ENCODE results near the gene FERD3L.

Gene FERD3L

DNA sequence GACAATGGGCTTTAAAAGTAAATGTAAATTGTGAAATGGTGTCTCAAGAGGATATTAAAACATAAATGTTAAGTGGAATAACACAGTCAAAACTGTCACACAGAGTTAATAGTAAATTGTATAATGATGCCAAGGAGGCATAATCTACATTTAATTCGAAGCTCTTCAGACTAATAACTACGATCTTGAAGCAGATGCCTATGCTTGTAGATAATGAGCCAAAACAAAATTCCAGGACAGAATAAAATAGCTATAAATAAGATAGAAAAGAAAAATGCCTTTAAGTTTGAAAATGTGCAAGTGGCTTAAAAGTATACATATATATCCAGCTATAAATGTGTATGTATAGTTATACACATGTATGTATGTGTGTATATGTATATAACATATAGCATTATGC is 45.3 kb downstream of the FERD3L start:
- DNase-seq (ENCODE audit: low read depth) = no peak

DNA sequence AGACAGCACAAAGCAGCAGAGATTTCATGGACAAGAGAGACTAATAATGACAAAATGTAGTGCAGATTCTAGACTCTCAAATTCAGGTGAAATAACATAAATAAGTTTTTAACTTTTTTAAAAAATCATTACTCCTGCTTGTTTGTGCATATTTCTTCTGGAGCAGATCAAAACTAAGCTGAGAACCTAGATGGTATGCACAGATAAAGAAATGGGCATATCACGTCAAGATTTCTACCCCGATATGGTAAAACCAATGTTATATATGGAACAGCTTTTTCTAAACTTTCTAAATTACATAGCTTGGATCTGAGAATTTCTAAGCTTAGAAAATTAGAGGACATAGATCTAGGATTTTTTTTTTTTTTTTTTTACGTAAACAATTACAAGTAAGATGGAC is 46.0 kb downstream of the FERD3L start:
- DNase-seq (ENCODE audit: low read depth) = no peak

DNA sequence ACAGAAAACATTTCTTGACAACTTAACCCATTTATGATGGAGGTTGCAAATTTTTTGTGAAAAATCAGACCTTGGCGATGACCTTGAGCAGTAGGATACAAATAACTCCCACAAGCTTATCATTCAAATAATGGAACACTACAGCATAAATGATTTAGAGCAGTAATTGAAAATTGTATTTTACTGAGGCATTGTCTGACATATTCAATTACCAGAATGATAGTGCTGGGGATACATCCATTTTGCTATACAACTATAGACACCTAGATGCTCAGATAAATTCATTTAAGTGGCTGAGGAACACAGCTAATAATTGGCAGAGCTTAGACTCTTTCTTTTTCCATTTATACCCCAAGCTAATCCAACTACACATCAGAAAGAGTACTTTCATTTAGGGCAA is 46.7 kb downstream of the FERD3L start:
- no peak for DNase-seq (ENCODE audit: low read depth)

DNA sequence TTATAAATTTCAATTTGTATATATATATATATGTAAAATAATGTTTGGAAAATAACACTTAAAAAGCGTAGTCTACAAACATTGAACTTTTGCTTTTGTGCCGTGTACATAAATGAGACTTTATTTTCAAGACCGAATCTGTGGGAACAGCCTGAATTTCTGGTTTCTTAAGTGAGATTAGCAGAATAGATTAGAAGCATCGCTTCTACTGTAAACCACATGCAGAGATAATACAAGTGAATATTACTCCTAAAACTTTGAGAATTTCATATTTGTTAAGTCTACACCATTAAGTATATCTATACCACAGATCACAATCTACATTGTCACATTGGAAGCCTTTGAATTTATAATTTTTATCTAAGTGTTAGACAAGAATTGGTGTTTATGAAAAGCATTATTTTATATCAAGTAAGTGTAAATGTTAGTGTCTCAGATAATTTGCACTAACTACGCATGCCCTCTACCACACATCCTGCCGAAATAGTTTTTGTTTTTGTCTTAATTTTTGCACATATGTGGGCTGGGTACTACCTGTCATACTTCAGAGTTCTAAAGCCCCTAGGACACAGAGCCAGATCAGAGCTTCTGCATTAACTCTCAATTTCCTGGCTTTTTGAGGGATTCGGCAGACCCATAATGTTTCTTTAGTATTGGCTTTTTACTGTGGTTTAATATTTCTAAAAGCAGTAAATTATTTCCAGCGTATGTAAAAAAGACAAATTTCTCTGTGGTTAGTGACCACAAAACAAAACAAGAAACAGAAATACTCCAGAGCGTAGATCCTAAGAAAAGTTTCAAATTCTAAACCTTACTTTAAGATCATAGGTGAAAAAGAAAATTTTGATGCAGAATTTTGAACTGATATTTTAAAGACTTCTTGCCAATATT is 47.8 kb downstream of the FERD3L start:
- DNase-seq (ENCODE audit: low read depth) = no peak

DNA sequence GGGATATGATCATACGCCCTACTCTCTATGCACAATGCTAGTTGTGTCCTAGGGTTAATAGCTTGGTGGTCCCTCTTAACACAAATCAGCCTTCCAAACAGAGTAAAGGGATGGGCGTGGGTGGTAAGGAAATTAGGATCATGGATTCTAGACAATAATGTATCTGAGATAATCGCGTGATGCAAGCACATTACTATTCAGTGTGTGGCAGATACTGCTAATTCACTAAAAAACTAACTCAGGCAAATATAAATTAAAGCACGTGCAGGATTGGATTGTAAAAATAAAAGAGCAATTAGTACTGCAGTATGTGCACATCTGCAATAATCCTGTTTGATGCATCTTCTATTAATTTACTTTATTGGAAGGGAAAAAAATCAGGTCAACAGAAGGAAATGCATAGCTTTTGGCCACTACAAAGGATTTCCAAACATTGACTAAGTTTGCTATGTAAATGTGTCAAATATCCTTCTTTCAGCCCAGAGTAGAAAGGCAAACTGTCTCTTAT is 49.8 kb downstream of the FERD3L start:
- peak; percentile 14 for DNase-seq (ENCODE audit: low read depth)
